NOMO-1 treated with dmso at 0.1 percent for 144 hours (cell line): ENCODE results near the gene ITPR1.
A peak's percentile ranks its signal among the peaks of the same experiment; 100 is the strongest.
"Not testable (repeated sequence)": the region's sequence is repeated elsewhere in the genome, so short reads cannot be mapped to it uniquely, and the experiment has no call there.

Experiments
- DNase-seq: peaks from one replicate; lab custom pipeline; 2025; ENCODE audit not compliant: unreplicated experiment; lab: John Stamatoyannopoulos, UW

ITPR1 gene

DNA sequence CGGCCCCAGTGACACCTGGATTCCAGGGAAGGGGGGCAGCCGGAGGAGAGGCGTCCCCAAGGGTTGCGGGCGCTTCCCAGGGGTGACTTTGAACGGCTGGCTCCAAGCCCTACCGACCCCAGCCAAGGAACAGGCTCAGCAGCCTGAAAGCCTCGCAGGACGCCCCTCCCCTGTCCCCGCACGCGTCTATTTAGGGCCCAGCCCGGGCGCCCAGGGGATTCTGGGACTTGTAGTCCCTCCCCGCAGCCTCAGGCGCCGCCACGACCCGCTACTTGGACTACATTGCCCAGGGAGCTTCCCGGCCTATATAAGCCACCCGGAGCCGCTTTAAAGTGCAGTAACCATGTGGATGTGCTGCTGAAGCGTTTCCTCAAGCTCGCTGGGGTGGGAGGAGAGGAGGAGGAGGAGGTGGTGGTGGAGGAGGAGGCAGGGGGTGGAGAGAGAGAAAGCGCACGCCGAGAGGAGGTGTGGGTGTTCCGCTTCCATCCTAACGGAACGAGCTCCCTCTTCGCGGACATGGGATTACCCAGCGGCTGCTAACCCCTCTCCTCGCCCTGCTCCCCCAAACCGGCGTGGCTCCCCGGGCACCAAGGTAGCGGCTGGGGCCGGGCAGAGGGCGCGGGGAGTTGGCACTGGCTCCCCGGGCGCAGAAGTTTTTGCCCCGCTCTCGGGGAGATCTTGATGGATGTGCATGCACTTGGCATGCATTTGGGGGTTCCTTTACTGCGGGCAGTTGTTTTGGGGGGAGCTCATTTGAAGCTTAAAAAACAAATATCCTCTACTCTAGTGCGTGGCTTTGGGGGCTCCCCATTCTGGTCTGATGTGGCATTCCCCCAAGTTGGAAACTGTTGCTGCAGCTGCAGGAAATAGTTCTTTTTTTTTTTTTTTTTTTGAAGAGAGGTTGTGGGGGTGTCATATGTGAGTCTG lies at the start of gene ITPR1:
TSS of gene ITPR1 (plus strand) at position 335 of the 927 bp plus-strand sequence. CDS start 23,144 bp downstream, outside the sequence.
- DNase-seq, result peak; percentile 99

DNA sequence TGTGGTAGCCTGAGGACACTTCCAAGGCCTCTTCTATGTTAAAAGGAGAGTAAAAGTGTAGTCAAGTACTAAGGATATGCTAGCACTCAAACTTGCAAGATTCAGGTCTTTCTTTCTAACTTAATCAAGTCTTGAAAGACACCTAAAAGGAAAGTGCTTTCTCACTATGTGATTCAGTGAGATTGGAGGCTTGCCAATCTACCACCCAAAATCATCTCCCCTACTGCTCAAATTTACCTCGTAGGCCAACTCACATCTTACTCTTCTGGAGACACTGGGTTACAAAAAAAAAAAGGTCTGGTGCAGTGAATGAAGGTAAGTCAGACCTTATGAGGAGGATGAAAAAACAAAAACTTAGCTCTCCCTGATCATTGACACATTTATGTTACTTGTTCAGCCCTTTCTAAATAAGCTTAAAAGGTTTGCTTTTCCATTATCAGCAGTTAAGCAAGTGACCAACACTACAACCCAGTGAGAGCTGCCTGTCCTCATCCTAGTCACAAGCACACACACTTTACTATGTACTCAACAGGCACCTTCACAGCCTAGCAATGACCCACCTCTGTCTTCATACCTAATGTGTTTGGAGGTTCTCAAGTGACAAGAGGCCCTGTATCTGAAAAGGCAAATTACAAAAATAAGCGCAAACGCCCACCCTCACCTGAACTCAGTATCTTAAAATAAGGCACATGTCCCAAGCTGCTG lies 45.7 kb upstream of the ITPR1 start:
- no peak for DNase-seq

DNA sequence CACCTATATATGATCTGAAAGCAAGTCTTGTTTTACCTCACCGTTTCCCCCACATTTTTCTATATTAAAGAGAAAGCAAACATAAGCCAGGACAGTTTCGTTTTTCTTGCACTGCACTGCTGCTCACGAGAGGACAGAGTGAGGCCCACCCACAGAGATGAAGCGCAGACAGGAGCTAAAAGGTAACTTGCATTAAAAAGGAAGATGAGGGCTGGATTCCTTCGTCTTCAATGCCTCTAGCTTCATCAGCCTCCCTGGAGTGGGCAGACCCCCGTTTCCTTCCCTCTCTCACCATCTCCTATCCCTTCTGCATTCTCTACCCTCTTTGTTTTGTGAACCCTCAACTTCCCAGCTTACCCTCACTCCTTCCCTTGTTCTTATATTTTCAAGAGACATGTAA lies 45.0 kb upstream of the ITPR1 start:
- no peak for DNase-seq

DNA sequence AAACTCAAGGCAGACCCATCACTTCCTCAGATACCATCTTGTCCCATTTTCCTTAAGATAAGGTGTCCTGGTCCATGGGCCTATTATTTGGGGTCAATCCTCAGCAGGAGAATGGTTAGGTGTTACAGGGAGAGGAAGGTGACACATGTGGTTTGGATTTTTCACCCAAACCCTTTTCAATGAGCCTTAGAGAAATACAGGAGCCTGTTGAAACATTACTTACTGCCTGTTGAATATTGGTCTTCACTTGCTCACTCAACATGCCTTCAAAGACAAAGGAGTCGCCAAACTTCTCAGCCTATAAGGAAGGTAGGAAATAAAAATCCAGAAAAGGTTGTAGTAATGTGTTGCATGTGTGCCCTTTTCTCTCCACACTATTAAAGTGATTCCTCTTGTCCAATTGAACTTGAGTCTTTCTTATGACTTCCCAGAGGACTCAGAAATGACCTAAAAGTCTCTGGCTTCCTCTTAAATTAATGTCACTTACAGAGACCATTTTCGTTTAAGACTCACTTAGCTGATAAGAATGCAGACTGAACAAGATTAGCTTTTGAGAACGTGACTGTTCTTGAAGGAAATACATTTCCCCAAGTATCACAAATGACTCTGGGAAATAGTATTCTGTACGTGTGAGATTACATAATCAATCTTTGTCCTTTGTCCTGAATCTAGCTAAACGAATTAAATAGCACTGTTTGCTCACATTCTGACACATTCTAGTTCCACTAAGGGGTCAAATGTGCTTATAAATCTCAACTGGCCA lies 43.9 kb upstream of the ITPR1 start:
- DNase-seq, result no peak

- DNase-seq, result no peak
Observed at GRCh38 chr3:4454142-4454541, 39.0 kb upstream of the ITPR1 start.

GRCh38 chr3:4456780-4457179 lies 36.4 kb upstream of the ITPR1 start:
- not testable (repeated sequence) for DNase-seq

DNA sequence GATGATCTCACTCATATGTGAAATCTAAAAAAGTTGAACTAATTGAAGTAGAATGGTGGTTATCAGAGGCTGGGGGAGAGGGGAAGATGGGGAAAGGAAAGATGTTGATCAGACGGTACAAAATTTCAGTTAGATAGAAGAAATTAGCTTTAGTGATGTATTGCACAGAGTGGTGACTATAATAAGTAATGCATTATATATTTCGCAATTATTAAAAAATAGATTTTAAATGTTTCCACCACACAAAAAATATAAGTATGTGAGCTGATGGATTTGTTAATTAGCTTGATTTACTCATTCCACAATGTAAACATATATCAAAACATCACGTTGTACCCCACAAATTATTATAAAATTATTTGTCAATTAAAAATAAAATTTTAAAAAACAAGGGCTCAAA lies 34.2 kb upstream of the ITPR1 start:
- no peak for DNase-seq

DNA sequence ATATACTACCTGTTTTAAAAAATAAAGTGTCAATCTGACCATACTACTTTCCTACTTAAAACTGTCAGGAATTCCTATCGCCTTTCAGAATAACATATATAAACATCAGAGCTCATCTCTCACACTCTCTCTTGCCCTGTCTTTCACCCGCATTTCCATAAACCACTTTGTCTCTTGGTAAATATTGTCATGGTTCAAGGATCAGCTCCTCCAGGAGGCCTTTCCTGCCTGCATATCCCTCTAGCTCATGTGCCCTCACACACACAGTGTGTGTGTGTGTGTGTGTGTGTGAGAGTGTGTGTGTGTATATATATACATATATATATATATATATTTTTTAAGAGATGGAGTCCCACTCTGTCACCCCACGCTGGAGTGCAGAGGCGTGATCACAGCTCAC lies 32.8 kb upstream of the ITPR1 start:
- DNase-seq, result no peak

DNA sequence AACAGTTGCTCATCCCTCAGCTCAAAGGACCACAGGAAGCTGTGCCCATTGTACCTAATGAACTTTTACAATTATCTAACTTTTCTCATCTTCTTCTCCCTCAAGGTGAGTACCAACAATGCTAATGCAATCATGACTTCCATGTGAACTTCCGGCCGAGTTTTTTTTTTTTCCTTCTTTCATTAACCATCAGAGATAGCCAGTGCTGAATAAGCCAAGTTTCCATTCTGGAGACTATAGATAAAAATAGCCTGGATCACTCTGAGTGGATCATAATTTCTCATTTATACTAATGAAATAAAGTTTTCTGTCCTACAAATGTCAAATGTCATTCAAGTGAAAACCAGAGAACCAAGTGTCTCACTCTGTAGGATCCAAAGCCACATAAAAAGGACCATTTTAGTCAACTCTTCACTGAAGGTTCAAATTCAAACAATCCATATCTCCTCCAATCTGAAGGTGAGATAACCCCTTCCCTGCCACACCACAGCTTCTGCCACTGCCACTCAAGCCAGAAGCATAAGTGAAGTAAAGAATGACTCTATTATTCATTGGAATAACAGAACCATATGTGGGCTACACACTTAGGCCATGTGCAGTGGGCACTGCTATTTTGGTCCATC lies 31.6 kb upstream of the ITPR1 start:
- no peak for DNase-seq

DNA sequence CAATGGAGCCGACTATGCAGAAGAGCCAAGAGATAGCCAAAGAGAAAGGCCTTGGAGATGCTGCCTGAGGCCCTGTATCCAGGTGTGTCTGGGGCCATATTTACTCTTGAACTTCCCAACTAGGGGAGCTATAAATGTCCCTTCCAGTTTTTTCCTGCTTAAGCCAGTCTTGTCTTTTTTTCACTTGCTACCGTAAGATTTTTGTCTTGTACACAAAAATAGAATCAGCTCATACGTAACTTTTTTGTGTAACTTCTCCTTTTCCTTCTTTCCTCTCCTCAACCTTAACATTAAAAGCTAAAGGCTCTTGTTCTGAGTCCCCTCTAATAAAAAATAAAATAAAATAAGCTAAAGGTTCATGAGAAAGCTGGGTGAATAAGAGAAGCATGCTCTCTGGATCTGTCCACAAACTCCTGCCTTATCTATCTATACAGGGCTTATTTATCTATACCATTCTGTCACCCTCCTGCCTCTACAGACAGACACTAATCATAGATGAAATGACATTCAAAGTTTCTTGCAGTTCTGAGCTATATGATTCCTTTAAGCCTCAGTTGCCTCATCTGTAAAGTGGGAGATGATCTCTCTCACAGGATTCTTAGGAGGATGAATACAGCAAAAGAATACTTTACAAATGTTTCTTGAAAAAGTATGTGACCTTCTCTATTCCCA lies 30.6 kb upstream of the ITPR1 start:
- DNase-seq, result no peak

GRCh38 chr3:4464576-4464975 lies 28.6 kb upstream of the ITPR1 start:
- DNase-seq, result no peak

DNA sequence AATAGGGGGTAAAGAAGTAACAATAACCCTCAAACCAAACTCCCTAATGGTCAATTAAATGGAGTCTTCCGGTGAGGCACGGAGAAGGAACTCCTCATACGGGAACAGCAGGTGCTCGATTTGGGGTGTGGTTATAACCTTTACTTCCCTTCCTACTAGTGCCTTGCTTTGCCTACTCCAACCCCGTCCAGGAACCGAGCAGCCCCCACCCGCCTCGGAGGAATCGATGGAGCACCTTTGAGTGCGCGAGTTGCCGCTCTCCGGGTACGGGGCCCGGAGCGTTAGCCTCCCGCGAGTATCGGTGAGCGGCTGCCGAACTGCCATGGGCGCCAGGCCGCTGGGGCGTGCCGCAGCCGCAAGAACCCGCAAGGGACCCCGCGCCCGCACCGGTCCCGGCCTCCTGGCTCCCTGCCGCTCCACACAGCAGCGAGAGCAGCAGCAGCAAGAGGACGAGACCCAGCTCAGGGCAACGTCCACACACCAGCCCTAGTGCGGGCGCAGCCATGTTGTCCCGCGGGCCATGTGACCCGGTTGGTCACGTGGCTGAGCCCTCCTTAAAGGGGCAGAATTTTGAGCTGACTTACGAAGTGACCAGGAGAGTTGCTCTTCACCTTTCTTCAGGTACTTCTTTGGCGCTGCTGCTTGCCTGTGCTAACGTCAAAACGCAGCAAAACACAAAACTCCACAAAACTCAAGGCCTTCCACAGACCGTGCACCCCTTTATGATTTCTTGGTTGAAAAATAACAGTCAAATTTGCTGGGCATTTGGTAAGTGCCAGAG lies 26.2 kb upstream of the ITPR1 start, which contains the start of gene SUMF1:
TSS of gene SUMF1 (minus strand) at position 529 of the 781 bp plus-strand sequence. CDS start at position 505, 24 bp downstream.
- DNase-seq, result peak; percentile 38

DNA sequence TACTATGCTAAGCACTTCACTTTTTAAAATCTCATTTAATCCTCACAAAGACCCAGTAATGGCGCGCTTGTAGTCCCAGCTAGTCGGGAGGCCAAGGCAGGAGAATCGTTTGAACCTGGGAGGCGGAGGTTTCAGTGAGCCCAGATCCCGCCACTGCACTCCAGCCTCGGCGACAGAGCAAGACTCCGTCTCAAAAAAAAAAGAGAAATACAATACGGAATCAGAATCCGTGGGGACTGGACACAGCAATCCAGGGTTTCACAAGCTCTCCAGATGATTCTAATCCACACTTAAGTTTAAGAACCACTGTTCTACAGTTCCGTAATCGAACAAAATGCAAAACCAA lies 25.7 kb upstream of the ITPR1 start:
- DNase-seq, result no peak

- no peak for DNase-seq
Observed at GRCh38 chr3:4471907-4472306, 21.2 kb upstream of the ITPR1 start.

GRCh38 chr3:4472312-4472711 lies 20.8 kb upstream of the ITPR1 start:
- DNase-seq, result no peak

- no peak for DNase-seq
Observed at GRCh38 chr3:4472766-4473165, 20.4 kb upstream of the ITPR1 start.

- peak; percentile 95 for DNase-seq
Observed at GRCh38 chr3:4474683-4475490, 18.3 kb upstream of the ITPR1 start.

GRCh38 chr3:4475804-4476203 lies 17.3 kb upstream of the ITPR1 start:
- DNase-seq, result no peak

DNA sequence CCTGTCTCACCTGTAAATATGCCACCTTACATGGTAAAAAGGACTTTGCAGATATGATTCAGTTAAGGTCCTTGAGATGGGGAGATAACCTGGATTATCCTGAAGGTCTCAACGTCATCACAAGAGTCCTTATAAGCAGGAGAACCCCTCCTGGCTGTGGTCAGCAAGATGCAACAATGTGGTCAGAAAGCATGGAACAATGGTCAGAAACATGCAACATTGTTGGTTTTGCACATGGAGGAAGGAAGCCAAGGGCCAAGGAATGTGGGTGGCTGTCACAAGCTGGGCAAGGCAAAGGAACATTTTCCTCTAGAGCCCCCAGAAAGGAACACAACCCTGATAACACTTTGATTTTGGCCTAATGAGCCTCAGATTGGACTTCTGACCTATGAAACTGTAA lies 16.7 kb upstream of the ITPR1 start:
- DNase-seq, result no peak
